ENCODE measurements around the gene LYPD6B.

DNA sequence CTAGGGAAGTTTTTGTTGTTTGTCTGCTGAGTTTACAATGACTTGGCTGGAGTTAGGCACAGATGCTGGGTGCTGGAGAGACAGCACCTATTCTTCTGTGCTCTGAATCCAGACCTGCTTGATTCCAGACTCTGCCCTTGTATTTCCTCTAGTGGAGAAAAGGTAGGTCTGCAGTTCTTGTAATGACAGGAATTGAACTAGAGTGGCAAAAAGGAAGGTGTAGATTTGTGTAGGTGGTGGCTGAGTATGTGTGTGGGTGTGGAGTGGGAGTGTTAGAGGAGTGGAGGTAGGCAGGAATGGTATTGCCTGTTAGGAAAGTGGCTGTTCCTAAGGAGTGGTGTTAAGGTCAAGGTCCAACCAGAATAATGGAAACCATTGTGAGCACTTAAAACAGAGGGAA lies 220.0 kb downstream of the LYPD6B start:
- no peak for TF ChIP-seq EZH2 (optimal IDR thresholded peaks at IDR 0.05; ENCODE audit: low read depth, low read length)
- TF ChIP-seq, protein P1, sequence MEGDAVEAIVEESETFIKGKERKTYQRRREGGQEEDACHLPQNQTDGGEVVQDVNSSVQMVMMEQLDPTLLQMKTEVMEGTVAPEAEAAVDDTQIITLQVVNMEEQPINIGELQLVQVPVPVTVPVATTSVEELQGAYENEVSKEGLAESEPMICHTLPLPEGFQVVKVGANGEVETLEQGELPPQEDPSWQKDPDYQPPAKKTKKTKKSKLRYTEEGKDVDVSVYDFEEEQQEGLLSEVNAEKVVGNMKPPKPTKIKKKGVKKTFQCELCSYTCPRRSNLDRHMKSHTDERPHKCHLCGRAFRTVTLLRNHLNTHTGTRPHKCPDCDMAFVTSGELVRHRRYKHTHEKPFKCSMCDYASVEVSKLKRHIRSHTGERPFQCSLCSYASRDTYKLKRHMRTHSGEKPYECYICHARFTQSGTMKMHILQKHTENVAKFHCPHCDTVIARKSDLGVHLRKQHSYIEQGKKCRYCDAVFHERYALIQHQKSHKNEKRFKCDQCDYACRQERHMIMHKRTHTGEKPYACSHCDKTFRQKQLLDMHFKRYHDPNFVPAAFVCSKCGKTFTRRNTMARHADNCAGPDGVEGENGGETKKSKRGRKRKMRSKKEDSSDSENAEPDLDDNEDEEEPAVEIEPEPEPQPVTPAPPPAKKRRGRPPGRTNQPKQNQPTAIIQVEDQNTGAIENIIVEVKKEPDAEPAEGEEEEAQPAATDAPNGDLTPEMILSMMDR (IDR thresholded peaks at IDR 0.05; ENCODE audit: low read length): no peak
